LNCAP (cell line): ENCODE results near the gene JAKMIP1.

Source experiments
- CTCF ChIP-seq: fragments of 450-650 bp; IDR thresholded peaks from 2 replicates; pipeline ENCODE4 v1.5.1; 2017; ENCODE audit warnings: mild to moderate bottlenecking

The JAKMIP1 gene

GRCh38 chr4:6226506-6226905 lies 26.2 kb upstream of the JAKMIP1 start:
- no peak for TF ChIP-seq CTCF

GRCh38 chr4:6225469-6225868 lies 25.1 kb upstream of the JAKMIP1 start:
- TF ChIP-seq CTCF: no peak

- no peak for TF ChIP-seq CTCF
These were observed 24.4 kb upstream of the JAKMIP1 start for GRCh38 chr4:6224735-6225134.

DNA sequence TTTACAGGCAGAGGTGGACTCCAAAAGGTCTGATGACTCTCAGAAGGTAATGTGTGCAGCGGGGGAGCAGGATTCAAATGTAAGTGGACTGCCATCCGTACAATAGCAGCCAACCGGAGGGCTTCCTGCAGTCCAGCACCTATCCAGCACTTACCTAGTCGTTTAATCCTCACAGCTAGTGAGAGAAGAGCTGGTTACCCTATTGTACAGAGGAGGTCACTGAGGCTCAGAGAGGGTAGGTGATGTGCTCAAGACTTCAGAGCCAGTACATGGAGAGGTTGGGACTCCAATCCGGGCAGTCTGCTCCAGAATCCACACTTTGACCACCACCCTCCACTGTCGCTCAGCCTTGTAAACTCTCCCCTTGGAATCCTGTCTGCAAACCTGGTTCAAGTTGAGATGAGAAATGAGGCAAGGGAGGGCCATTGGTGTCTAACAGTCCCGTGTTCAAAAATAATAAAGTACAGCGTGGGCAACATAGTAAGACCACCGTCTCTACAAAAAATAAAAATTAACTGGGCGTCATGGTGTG lies 22.5 kb upstream of the JAKMIP1 start:
- no peak for TF ChIP-seq CTCF

GRCh38 chr4:6221851-6222760 lies 21.8 kb upstream of the JAKMIP1 start:
- no peak for TF ChIP-seq CTCF

DNA sequence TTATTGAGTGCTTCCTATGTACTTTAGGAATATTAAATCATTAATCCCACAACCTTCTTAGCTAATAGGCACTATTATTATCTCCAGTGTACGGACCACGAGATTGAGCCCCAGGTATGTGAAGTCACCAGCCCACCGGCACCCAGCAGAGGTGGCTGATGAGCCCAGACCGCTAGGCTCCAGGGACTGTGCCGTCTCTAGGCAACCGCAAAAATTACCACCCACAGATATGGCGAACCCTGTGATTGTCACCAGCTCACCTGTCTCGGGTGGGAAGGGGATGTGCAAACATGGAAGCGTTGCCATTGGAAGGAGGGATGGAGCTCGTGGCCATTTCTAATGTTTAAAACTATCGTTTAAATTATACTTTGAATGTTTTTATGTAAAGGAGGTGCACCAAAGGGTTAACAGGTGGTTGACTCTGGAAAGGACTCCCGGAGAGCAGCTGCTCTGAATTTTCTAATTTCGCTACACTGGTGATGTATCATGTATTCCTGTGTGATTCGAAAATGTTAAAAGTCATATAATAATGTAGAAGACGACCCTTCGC lies 21.0 kb upstream of the JAKMIP1 start:
- no peak for TF ChIP-seq CTCF

- TF ChIP-seq CTCF: no peak
These were observed 17.5 kb upstream of the JAKMIP1 start for GRCh38 chr4:6217716-6218381.
